Fibroblast of skin of scalp (primary cell): ENCODE measurements around the gene GSC2.
A peak's percentile ranks its signal among the peaks of the same experiment; 100 is the strongest.

Experiments
- DNase-seq: peaks from one replicate; pipeline ENCODE4 v3.0.0-alpha.2; 2013

Gene GSC2

DNA sequence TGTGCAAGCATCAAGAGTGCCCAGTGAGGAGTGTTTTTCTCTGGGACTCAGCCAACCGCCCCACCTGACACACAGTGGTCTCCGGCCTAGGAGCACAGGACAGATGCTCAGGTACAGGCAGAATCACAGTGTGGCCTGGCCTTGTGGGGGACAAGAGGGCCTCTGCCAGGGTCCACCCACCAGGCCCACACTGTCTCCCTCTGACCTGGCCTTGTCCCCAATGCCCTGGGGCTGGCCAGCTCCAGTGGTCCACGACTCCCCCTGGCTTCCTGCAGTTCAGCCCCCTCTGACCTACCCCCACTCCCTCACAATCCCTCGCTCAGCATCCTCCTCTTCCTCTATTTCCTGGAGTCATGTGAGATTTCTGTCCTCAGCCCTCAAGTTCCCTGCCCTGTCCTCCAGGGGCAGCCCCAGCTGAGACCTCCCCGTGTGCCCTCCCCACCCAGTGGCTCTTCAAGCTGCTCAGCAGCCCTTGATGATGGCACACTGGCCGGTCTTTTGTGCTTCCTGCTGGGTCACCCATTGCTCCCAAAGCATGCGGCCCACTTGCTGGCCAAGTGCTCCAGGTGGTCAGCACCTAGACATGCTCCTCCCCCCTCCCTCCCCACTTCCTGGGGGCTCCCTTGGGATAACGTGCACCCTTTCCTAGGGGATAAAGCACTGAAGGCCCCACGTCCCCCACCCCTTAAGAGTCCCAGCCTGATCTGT lies 17.2 kb downstream of the GSC2 start:
- no peak for DNase-seq

DNA sequence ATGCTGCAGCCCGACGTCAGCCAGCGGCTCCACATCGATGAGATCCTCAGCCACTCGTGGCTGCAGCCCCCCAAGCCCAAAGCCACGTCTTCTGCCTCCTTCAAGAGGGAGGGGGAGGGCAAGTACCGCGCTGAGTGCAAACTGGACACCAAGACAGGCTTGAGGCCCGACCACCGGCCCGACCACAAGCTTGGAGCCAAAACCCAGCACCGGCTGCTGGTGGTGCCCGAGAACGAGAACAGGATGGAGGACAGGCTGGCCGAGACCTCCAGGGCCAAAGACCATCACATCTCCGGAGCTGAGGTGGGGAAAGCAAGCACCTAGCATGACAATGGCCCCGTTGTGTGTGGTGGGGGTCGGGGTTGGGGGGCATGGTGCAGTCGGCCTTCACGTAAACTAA lies 17.9 kb downstream of the GSC2 start:
- no peak for DNase-seq

DNA sequence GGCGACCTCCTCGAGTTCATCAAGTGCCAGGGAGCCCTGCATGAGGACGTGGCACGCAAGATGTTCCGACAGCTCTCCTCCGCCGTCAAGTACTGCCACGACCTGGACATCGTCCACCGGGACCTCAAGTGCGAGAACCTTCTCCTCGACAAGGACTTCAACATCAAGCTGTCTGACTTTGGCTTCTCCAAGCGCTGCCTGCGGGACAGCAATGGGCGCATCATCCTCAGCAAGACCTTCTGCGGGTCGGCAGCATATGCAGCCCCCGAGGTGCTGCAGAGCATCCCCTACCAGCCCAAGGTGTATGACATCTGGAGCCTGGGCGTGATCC lies 18.4 kb downstream of the GSC2 start:
- no peak for DNase-seq

DNA sequence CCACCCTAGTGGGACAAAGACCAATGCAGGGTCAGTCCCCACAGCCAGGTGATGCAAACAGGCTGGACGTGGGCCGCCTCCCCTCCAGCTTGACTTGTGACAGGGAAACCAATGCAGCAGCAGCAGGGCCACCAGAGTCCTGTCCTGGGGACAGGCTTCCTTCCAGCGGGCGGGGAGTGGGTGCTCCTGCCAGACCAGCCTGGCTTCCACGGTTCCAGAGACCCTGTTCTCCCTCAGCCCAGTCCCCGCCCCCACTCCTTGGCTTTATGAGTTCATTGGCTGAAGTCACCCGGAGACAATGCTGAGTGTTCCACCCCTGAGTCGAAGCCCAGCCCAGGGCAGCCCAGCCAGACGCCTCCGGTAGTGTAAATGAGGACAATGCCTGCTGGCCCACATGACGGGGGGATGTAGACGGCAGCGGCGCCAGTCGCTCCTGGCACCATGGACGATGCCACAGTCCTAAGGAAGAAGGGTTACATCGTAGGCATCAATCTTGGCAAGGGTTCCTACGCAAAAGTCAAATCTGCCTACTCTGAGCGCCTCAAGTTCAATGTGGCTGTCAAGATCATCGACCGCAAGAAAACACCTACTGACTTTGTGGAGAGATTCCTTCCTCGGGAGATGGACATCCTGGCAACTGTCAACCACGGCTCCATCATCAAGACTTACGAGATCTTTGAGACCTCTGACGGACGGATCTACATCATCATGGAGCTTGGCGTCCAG lies 19.0 kb downstream of the GSC2 start, which contains the start of gene TSSK2:
Gene TSSK2 (plus strand): TSS at position 350 of the 726 bp plus-strand sequence. CDS start 92 bp downstream, at position 442.
- DNase-seq = no peak

DNA sequence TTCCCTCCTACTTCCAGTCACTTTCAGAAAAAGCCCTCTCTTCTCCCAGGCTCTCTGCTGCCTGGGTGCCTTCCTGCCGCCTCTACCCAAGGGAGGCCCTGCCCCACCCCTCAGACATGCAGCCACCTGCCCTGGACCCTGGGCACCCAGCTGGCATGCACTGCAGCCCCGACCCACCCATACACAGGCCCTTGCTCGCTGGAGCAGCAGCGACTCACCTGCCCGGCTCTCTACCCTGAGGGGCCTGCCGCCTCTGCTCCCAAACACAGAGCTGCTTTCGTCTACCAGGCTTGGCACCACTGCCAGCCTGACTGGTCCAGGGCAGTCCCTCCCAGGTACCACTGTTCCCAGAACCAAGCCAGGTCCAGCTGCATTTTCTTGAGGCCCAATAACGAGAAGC lies 20.2 kb downstream of the GSC2 start:
- DNase-seq = no peak

DNA sequence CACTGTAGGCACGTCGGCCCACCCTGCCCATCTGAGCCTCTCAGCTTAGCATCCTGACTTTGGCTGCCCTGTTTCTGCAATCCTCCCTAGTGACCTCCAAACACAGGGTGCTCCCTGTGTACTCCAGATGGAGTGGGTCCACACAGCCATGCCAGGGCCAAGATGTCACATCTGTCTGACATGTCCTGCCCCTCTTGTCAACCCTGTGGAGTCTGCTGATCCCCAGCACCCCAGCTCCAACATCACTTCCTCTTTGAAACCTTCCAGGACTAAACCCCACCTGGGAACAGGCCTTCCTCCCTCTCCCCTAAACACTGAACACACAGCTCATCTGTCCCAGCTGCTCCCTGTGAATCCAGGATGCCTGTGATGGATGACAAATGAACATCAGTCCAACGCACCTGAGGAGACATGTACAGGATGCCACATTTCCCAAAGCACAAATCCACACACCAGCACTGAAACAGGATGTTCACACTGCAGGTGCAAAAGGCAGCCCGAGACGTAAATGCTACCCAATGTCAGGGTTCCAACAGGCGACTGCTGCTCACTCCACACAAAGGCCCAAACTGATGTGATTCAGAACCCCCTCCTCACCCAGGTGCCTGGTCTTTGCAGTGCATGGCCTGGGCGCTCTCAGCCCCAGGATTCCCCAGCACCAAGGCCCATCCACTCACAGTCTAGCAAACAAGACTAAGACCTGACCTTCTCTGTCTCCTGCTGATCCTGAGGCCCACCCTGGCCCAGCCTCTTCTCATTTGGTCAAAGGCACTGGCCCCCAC lies 21.0 kb downstream of the GSC2 start:
- no peak for DNase-seq

DNA sequence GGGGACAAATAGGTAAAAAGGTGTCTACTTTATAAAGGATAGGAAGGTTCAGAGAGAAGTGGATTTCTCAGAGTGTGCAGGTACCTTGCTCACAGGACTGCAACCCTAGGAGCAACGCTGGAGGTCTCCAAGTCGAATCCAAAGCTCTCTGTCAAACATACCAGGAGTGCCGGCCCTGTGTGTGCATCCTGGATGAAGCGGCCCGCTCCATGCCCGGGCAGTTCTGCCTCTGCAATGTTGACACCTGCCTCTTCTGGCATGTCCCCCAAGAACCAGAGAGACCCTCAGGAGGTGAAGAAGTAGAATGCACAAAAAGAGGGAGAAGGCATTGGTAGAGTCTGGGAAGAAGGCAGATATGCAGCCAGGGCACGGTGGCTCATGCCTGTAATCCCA lies 22.1 kb downstream of the GSC2 start:
- DNase-seq = no peak

DNA sequence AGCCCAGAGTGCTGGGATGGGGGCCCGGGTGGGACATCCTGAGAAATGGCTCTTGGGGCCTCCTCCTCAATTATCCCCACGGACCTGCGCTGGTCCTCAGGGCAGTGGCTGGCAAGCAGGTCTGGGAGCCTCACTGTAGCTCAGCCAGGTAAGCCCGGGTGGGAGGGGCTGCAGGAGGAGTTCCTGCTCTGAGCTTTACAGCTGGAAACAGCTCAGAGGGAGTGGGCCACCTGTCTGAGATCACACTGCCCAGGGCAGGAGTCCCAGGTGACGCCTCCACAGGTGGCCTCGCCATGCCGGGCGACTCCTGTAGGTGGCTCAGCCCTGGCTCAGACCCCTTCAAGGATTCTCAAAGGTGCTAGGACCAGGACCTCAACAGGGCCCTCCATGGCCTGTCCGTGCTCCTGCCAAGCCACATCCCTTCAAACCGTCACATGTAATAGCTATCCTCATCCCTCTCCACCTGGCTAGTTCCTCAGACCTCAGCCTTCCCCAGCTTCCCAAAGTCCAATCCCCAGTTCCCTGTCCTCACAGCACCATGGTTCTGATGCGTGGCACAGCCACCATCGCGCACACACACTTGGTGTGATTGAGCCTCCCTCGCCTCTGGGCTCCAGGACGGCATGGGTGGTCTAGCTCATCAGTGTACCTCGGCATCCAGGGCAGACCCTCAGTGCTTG lies 22.6 kb downstream of the GSC2 start:
- DNase-seq = no peak

DNA sequence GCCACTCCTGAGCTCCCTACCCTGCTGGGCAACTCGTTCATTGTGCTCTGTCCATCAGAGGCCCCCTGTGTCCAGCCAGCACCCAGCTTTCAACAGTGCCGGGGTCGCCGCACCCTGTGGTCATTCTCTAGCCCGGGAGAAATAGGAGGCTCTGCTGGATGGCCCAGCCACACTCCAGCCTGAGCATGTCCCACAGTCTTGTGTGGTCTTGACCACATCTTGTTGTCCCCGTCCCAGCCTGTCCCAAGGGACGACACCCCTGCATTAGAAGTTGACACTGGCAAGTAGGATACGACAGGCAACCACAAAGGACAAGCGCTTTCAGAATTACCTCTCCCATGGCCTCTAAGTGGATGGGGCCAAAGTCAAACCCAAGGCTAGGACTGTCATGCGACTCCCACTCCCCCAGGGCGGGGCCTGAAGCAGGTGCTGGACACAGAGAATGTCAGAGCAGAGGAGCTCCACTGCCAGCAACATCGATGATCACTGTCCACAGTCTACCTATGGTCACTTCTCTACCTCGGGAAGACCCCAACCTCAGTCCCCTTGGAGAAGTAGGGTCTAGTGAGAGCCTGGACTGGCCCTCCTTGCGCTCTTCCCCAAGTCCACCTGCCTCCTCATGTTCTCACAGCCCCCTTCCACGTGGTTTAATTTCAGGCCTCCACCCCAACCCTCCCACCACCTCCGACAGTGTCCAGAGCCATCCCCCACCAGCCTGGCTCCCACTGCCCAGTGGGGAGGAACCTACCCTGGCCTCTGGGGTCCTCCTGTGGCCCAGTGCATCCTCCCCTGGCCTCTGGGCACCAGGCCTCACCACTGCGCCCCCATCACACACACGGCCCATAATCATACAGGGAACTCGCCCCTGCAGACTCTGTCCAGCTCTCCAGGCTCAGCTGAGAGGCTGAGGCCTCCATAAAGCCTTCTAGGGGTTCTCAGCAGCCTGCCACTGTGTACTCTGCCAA lies 23.5 kb downstream of the GSC2 start:
- no peak for DNase-seq

DNA sequence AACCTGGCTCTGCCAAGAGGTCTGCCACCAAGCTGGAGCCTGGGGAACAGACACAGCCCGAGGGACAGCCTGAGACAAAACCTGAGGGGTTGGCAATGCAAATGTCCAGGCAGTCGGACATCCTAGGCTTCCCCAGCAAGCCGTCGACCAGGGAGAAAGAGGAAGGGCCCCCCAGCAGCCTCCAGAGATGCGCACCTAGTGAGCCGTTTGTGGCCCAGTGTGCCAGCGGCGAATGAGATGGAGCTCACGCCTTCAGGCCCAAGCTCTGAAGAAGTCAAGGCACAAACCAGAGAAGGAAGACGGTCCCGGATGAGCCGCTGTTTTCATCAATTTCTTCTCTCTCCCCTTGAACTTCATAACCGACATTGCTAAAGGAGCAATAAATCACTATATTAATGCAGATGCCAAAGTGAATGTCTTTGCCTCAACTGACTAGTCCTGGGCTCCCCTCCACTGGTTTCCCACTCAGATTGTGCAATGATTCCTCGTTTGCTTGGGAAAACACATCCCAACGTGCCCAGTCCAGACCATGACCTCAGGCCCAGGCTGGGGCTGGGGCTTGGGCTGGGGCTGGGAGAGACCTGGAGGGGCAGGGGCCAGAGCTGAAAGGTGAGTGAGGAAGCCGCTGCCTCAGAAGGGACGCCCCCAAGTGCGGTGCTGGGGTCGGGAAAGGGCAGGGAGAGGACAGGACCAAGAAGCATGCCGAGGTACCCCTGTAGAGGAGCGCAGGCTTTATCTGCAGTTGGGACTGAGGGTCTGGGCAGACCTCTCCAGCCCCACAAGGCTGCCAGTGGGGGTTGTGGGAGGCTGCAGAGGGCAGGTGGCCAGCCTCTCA lies 24.4 kb downstream of the GSC2 start:
- DNase-seq = no peak

DNA sequence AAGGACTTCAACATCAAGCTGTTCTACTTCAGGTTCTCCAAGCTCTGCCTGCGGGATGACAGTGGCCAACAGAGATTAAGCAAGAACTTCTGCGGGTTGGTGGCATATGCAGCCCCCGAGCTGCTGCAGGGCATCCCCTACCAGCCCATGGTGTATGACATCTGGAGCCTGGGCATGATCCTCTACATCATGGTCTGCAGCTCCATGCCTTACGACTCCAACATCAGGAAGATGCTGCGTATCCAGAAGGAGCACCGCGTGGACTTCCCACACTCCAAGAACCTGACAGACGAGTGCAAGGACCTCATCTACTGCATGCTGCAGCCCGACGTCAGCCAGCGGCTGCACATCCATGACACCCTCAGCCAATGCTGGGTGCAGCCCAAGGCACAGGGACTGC lies 25.1 kb downstream of the GSC2 start:
- no peak for DNase-seq

DNA sequence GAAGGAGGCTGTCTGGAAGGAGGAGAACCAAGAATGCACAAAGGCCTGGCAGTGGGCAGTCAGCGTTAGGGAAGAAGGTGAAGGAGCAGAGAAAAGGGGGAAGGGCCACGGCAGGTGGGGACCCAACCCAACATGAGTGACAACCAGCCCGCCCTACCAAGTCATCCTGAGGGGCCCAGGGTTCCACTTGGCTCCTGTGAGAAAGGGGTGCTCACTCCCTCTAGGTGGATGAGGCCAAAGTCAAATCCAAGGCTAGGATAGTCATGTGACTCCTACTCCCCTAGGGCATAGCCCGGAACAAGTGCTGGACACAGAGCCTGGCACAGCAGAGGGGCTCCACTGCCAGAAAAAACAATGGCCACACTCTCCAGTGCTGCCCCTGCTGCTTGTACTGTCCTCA lies 25.7 kb downstream of the GSC2 start:
- DNase-seq = no peak

DNA sequence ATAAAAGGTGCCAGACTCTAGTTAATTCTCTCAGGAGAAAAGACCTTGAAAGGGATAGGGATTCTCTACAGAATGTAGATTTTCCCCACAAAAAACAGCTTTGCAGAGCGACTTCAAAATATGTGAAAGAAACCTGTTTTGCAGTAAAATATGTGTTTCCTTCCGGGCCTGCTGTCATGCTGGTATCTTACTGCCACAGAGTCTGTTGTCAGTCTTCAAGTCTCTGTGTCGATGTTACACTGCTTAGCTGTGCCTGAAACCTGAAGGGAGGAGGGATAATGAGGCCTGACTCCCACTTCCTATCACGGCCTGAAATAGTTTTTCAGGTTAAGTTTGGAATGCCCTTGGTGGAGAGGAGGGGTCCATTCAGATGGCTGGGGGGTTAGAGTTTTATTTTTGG lies 26.2 kb downstream of the GSC2 start:
- no peak for DNase-seq

DNA sequence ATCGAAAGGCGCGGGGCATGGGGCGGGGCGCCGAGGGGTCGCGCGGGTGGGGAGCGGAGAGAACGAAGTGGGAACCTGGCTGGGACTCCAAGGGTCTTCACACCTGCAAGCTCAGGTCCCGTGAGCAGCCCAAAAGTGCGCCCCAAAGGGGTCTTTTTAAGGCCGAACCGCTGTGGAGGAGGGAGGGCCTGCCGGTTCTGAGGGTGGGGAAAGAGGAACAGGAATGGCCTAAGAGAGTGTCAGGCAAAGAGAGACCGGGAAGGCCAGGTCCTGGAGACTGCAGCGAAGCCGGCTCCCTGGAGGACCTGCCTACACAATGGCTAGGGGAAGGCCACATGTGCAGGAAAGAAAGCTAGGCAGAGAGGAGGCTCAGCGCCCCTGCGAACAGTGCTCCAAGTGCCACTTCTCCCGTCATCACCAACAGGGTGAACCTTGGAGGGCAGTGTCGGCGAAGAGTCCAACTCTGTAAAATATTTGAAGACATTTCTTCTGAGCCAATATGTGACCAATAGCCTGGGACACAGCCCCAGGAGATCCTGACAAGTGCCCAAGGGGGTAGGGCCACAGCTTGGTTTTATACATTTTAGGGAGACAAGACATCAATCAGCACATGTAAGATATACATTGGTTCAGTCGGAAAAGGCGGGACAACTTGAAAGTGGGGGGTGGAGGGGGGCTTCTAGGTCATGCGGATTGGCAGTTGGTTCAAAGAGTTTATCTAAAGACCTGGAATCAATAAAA lies 27.2 kb downstream of the GSC2 start:
- DNase-seq = no peak

DNA sequence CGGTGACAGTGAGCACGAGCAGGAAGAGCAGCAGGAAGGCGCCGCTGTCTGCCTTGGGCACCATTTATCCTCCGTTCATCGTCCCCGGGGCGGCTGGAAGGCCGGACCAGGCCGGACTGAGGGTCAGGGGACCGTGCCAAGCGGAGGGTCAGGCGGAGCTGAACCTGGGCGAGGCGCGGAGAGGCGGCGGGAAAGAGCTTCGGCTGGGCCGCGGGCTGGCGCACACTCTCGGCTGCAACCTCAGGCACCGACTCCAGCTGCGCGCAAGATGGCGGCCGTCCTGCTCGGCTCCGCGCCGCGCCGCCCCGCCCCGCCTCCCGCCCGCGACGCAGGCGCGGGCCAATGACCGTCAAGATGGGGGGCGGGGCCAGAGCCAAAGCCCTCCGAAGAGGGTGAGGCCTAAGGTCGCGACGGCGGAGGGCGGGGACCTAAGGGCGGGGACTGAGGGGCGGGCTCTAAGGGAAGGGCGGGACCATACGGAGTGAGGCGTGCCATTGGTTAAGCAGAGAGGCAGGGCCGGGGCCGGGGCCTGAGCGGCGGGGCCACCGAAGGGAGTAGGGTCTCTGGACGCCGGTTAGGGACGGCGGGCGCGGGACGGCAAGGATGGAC lies 27.8 kb downstream of the GSC2 start, which contains the start of gene DGCR2:
Gene DGCR2 (minus strand): TSS at position 270 of the 609 bp plus-strand sequence. CDS start 206 bp downstream, at position 64.
- DNase-seq = peak; percentile 97

DNA sequence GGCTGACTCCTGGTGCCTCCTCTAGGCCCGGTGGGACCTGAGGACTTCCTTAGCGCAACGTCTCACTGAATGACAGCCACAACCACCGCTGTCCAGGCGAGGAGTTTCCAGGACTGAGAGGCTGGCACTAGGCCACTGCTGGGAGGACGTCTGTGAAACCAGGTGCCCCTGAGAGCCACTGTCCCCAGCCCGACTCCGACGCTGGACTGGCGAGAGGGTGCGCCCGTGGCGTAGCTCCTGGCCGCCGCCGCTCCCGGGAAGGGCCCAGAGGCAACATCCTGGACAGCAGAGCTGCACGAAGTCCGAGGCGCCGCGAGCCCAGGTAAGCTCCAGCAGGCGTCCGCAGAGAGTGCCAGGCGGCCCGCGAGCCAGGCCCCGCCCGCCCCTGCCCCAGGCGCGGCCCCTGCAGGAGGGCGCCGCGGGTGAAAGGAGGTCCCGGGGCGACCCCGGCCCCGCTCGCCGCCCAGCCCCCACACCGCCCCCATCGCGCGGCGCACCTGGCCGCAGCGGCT lies 28.4 kb downstream of the GSC2 start:
- DNase-seq = no peak

DNA sequence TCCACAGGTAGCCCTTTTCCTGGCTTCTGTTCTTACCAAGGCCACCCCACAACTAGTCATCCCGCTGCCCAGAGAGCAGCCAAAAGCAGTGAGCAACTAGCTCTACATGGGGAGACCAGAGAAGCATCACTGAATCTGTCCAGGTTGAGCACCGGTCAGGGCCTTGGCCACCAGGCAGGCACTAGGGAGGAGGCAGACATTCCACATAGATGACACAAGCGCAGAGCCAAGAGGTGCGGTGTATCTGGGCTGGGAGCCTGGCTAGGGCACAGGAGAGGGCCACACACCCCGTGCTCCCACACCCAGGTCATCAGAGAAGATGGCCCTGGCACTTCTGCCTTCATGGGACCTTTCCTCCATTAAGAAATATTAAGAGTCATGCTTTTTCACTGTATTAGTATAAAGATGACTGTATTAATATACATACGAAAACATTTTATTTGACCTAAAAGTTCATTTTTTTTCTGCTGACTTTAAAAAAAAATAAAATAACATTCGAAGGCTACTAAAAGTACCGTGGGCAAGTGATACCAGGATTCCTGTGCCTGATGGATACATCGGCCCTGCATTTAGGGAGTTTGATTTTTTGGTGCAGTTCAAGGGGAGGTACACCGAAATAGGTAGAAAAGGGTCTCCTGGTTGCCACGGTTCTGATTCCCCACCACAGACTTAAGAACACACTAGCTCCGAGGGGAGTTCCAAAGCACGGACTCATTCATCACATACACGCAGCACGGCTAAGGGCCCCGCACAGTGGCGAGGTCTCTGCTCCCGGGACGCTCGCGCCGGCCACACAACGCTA lies 29.1 kb downstream of the GSC2 start:
- peak; percentile 25 for DNase-seq

DNA sequence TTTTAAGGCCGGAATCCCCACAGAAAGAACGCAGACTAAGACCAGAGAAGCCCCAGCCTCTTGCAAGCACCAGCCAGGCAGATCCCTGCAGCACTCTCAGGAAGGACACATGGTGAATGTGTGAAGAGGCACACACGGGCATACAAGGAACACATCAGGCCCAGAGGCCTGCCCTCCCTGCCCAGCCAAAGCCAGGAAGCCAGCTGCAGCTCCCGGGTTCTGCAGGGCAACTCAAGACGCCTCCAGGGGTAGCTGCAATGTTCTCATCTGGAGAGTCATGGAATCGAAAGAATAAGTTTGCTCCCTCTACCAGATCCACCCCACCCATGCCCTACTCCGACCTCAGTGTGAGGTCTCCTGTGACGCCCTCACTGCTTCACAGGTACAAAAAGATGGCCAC lies 30.1 kb downstream of the GSC2 start:
- no peak for DNase-seq
